ENCODE measurements around the gene MAP4.
"Not testable (repeated sequence)": the region's sequence is repeated elsewhere in the genome, so short reads cannot be mapped to it uniquely, and the experiment has no call there.

Gene MAP4, protein sequence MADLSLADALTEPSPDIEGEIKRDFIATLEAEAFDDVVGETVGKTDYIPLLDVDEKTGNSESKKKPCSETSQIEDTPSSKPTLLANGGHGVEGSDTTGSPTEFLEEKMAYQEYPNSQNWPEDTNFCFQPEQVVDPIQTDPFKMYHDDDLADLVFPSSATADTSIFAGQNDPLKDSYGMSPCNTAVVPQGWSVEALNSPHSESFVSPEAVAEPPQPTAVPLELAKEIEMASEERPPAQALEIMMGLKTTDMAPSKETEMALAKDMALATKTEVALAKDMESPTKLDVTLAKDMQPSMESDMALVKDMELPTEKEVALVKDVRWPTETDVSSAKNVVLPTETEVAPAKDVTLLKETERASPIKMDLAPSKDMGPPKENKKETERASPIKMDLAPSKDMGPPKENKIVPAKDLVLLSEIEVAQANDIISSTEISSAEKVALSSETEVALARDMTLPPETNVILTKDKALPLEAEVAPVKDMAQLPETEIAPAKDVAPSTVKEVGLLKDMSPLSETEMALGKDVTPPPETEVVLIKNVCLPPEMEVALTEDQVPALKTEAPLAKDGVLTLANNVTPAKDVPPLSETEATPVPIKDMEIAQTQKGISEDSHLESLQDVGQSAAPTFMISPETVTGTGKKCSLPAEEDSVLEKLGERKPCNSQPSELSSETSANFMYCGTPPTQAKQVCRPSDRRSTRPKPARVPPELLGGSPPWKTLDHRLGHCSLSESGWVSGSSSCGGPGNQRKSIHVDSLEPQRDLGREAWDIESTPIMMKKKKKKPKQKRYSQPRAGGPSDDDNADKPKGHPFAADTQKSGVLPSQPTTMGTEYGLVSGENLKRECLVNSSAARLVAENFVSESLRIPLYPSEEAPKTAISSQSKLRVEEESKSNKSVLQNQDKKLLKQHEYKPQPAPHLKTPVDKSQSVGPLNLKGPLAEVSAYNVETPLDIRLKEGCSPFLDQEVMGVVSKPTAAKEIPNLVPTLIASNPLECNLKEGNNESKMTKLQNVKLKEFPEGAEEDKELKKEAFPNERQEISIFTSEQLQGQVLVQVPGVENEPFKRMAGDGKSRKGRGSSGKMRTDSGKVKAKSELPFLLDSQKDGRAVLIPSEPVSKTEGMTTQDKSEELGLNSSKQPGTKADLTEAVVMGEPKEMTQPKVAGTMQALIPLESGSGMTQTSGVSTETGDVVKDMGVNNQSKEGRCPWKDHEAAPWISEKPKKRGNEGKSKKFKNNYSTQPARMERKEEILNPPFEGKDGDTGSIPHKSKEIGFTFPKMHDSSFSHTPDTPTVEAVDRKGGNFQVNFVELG (N-terminal part only)

DNA sequence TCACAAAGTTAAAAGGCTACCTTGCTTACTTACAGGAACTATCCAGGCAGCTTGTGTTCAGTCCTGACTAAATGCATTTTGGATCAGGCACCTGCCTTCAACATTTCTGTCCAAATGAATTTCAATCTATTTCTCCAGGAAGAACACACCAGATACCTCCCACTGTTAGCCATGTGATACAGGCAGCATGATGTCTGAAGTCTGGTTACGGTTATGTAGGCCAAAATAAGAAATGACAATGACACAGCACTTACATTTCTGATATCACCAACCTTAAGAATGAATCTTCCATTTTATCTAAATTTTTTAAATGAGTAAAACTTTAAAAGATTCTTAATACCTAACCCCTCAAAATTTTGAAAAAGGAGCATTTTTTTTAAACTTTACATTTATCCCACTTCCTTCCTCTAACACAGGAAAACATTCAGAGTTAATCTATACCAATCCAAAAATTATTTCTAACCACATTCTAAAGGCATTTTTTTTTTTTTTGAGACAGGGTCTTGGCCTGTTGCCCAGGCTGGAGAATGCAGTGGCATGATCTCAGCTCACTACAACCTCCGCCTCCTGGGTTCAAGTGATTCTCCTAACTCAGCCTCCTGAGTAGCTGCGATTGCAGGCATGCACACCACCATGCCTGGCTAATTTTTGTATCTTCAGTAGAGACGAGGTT, at the start of gene MAP4:
TSS of gene MAP4 (minus strand) at position 116 of the 673 bp plus-strand sequence. CDS start 17,556 bp downstream, outside the sequence.
- no peak for DNase-seq (ENCODE audit: low read depth)

GRCh38 chr3:48065035-48065434, 48.8 kb upstream of the MAP4 start:
- DNase-seq (ENCODE audit: low read depth), result no peak

DNA sequence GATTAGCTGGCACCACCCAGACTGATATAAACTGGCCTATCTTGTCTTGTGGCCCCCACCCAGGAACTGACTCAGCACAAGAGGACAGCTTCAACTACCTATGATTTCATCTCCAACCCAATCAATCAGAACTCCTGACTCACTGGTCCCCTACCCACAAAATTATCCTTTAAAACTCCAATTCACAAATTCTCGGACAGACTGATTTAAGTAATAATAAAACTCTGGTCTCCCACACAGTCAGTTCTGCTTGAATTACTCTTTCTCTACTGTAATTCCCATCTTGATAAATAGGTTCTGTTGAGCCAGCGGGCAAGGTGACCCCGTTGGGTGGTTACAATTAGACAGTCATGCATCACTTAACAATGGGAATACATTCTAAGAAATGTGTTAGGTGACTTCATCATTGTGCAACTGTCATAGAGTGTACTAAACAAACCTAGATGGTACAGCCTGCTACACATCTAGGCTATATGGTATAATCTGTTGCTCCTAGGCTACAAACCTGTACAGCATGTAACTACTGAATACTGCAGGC, 48.1 kb upstream of the MAP4 start:
- DNase-seq (ENCODE audit: low read depth), result no peak

- not testable (repeated sequence) for DNase-seq (ENCODE audit: low read depth)
These were observed 45.4 kb upstream of the MAP4 start for GRCh38 chr3:48061586-48061985.

- DNase-seq (ENCODE audit: low read depth), result no peak
These were observed 41.9 kb upstream of the MAP4 start for GRCh38 chr3:48058091-48058490.

DNA sequence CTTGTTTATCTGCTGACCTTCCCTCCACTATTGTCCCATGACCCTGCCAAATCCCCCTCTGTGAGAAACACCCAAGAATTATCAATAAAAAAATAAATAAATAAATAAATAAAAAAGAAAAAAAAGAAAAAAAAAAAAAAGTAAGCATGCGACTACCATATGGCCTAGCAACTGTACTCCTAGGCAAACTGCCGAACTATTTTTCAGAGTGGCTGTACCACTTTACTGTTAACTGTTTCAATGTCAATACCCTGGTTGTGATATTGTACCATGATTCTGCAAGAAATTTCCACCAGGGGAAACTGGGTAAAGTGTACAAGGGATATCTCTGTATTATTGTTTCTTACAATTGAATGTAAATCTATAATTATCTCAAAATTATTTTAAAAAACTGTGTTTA, 41.3 kb upstream of the MAP4 start:
- DNase-seq (ENCODE audit: low read depth), result no peak

DNA sequence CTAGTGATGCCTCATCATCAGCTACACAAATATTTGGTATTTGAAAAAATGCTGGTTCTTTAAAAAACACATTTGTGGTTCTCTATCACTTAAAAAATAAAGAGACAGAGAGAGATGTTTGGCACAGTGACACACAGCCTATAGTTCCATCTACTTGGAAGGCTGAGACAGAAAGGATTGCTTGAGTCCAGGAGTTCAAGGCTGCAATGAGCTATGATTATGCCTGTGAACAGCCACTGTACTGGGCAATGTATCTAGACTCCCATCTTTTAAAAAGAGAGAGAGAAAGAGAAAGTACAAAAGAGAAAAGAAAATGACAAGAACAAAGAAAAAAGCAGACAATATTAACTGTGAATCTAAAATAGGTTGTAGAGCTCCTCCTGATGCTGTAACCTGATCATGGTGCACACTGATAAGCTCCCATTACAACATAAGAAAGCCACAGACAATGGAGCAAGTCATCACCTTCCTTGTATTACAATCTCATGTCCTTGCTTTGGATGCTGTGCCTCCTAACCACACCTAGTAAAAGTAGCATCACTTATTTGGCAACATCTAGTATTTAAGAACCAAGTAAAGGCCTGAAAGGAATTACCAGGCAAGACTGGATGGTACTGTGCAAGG, 31.7 kb upstream of the MAP4 start:
- no peak for DNase-seq (ENCODE audit: low read depth)

- no peak for DNase-seq (ENCODE audit: low read depth)
These were observed 26.0 kb upstream of the MAP4 start for GRCh38 chr3:48042071-48042760.

DNA sequence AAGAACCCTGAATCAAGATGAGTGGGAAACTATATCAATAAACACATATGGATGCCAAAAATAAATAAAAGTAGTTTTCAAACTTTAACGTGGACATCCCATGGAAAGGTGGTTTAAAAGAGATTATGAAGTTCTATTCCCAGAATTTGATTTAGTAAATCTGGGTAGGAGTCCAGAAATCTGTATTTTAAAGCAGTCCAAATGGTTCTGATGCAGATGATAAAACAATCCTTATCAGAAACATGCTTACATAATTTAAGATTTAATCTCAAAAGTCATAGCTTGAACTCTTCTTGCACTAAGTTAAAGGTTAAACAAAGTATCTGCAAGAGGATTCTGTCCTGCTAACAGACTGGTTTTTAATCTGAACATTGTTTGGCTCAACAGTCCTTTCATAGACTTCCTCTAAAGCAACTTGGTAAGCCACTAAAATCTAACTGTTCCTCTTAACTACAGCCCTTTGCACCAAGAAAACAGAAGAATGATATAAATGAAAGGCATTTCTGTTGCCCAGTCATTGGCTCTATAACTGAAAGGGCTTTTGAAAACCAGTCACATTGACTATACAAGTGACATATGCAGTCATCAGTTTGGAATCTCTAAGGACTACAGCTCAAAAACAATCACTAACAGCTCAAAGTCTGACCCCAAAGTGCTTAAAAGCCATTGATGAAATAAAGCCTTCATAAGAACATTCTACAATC, 23.4 kb upstream of the MAP4 start:
- no peak for DNase-seq (ENCODE audit: low read depth)

DNA sequence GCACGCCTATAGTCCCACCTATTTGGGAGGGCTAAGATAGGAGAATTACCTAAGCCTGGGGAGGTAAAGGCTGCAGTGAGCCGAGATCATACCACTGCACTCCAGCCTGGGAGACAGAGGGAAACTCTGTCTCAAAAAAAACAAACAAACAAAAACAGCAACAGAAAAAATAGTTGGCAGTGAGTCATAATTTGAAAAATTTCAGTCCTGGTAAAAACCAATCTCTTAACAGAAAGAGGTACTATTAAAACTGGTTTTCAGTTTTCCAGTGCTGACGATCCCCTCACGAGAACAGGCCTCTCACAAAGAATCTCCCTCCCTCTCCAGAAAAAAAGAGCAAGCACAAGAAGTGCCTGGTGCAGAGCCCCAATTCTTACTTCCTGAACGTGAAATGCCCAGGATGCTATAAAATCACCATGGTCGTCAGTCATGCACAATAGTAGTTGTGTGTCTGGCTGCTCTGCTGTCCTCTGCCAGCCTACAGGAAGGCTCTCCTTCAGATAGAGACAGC, 22.8 kb upstream of the MAP4 start:
- DNase-seq (ENCODE audit: low read depth), result no peak

DNA sequence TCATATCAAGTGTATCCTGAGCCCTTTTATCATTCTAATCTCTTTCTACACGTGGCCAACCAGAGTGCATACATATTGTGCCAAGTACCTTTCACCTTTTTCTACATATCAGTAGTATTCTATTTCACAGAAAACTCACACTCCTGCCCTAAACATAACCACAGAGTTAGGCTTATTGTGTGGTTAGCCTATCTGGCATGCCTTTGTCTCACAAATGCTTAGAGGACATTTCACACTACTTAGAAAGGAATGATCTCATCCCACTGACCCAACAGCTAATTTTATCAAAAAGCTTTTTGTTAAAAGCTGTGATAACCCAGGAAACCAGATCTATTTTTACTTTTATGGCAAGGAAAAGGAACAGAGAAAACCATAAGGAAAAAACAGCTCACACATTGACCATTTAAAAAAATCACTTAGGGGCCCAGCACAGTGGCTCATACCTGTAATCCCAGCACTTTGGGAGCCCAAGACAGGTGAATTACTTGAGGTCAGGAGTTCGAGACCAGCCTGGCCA, 17.8 kb upstream of the MAP4 start:
- no peak for DNase-seq (ENCODE audit: low read depth)

GRCh38 chr3:48030188-48030587, 14.0 kb upstream of the MAP4 start:
- DNase-seq (ENCODE audit: low read depth), result no peak

DNA sequence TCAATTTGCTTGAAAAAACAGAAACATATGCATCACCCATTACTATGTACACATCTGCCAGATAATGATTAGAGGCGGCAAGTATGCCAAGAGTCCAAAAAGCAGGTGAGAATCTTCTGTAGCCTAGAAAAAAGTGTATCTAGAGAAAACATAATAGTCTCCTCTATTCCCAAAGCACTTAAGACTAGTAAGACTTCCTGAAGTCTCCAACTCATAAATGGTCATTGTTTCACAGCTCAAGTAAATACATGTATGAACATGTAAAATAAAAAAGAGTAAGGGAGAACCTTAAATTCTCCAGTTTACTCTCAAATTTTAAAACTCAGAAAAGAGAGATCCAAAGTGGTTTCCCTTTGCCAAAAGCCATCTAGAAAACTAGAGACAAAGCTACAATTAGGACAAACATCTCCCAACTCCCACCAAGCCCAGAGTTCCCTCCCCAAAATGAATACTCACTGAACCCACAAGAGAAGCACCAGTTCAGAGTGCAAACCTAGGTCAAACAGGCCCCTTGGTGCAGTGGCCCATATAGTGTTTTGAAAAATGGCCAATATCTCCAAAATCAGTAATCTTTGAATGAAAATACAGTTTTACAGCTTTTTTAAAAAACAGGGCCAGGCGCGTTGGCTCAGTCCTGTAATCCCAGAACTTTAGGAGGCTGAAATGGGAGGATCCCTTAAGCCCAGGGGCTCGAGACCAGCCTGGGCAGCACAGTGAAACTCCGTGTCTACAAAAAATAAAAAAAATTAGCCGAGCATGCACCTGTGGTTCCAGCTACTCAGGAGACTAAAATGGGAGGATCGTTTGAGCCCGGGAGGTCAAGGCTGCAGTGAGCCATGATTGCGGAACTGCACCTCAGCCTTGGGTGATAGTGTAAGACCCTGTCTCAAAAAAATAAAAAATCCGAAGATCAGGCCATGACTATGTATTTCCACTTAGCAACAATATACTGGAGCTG, 11.0 kb upstream of the MAP4 start:
- DNase-seq (ENCODE audit: low read depth), result no peak

DNA sequence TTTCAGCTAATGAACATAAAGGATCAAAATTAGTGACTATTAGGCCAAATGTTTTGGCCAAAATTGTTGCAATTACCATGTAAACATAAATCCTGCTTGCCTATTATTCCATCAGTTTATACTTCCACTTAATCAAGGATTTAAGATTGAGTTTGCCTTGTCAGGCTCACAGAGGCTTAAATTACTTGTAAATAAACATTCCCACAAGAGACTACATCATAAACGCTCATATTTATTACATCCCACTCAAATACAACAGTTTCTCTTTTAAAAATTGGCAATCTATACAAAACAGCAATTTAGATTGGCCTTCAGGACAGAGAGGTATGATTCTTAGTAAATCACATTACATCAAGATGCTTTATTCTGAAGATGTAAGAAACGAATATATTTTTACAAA, 9.9 kb upstream of the MAP4 start:
- DNase-seq (ENCODE audit: low read depth), result no peak

- no peak for DNase-seq (ENCODE audit: low read depth)
These were observed 8.2 kb upstream of the MAP4 start for GRCh38 chr3:48024401-48024800.

DNA sequence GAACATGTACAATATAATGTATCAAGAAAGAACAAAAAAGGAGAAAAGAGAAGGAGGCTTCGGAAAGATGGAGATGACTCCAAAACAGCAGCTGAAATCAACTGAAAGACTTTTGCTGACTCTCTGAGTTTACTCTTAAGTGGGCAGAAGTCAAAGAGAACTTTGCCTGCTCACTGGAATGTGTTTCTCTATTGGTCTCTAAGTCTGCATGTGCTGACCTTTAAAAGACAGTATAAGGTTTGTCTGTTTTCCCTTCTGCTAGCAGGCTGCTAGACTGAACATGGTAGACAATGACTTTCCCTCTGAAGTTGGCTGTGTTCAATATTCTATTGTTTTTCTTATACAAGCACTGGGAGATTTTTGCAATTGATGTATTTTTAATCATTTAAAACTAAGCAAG, 7.2 kb upstream of the MAP4 start:
- no peak for DNase-seq (ENCODE audit: low read depth)

- no peak for DNase-seq (ENCODE audit: low read depth)
These were observed 6.0 kb upstream of the MAP4 start for GRCh38 chr3:48022178-48022577.

GRCh38 chr3:48018841-48019240, 2.6 kb upstream of the MAP4 start:
- DNase-seq (ENCODE audit: low read depth), result no peak
